ENCODE data around the gene ALDH3A1.

GRCh38 chr17:19714542-19715411 lies 33.3 kb downstream of the ALDH3A1 start:
- no peak for TF ChIP-seq CTCF (IDR thresholded peaks at IDR 0.05 in 8 of 11, conservative IDR thresholded peaks at IDR 0.05 in 3 of 11)
- TF ChIP-seq POLR2A (IDR thresholded peaks at IDR 0.05): no peak
- TF ChIP-seq POLR2AphosphoS5 (IDR thresholded peaks at IDR 0.05): no peak

Data from spleen (tissue), 7 donors.